Activated naive CD8-positive, alpha-beta T cell treated with anti-CD3 and anti-CD28 coated beads, Interleukin-2, amount 10 ng/mL, durations not matched to agents 7 days and 5 days (primary cell): Measurements from ENCODE around the gene ZNHIT3. TPM values are rescaled to one million over a fixed set of nuclear protein-coding genes. Genes with fewer than 3 reads are reported as not detected.
"Not testable (repeated sequence)": the region's sequence is repeated elsewhere in the genome, so short reads cannot be mapped to it uniquely, and the experiment has no call there.

Experiments used
- ATAC-seq: fragments of 150-1000 bp; cut with Tn5 transposase; one replicate; pipeline ENCODE4 v1.10.0; 2021; ENCODE audit warnings: low read depth, moderate library complexity
- POLR2A ChIA-PET: fragments of 350-600 bp; sonication (Branson Sonifier 250); formaldehyde crosslinking; loops from one replicate; lab custom pipeline; 2021; ENCODE audit warnings: antibody characterized with exemption; lab: Charles Lee
- DNase-seq: peaks from one replicate; pipeline ENCODE4 v3.0.0; 2021
- H3K27ac Mint-ChIP-seq: one replicate; pipeline ENCODE4 v1.8.0; 2022; ENCODE audit warnings: mild to moderate bottlenecking, mixed read lengths
- H3K27me3 Mint-ChIP-seq: one replicate; pipeline ENCODE4 v1.8.0; 2022; ENCODE audit warnings: mild to moderate bottlenecking, moderate library complexity, mixed read lengths
- H3K36me3 Mint-ChIP-seq: one replicate; pipeline ENCODE4 v1.8.0; 2021; ENCODE audit warnings: mild to moderate bottlenecking, mixed read lengths
- H3K4me1 Mint-ChIP-seq: one replicate; pipeline ENCODE4 v1.8.0; 2021; ENCODE audit warnings: mixed read lengths
- H3K4me3 Mint-ChIP-seq: one replicate; pipeline ENCODE4 v1.8.0; 2022; ENCODE audit warnings: mild to moderate bottlenecking, moderate library complexity, mixed read lengths
- H3K9me3 Mint-ChIP-seq: one replicate; pipeline ENCODE4 v1.8.0; 2021; ENCODE audit warnings: mixed read lengths
- total RNA-seq, 2 experiments: library from RNA; stranded (reverse); gene quantifications; one replicate each; pipeline ENCODE4 v1.2.3, GENCODE V29; 2021

Gene ZNHIT3
- total RNA-seq, 2 experiments from 2014 or later = 48.4 to 48.8 TPM

DNA sequence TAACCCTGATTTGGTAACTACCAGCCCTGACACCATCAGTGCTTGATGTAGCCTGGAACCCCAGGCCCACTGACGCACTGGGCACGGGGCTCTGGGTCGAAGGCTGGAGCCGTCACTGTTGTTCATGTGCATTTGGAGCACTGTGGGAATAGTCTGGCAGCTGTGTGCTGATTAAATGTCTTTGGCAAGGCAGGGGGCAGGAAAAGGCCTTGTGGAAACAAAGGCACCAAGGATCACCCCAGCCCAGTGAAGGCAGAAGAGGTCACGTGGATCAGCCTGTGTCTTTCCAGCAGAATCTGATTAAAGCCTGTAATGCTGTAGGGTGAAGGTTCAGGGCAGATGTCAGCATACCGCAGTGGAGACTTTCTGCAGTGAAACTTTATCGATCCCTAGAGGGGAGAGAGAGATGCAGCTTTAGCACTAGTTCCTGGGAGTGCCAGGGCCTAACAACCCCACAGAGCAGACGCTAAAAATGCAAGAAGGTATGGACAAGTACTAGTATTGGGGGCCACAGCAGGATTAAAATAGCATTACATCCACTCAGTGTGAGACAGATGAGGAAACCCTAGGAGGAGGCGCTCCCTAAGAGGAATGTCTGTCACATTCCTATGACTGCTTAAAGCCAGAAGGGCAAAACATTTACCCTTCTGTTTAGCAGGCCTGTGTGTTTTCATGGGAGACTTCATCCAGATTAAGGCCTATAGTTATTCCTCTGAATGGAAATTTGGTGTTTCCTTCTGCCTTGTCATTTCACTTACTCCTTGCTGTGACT lies 9.7 kb downstream of the ZNHIT3 start:
- DNase-seq (no peak), ATAC-seq (no peak)
- H3K27ac Mint-ChIP-seq = no peak overlapping the region
- no peaks in the 10 kb centered on the region for H3K9me3 Mint-ChIP-seq
- H3K4me1 Mint-ChIP-seq = peaks cover 3% of the 10 kb centered on the region
- peaks cover 14% of the 10 kb centered on the region for H3K36me3 Mint-ChIP-seq
- H3K4me3 Mint-ChIP-seq = no peak overlapping the region
- no peaks in the 10 kb centered on the region for H3K27me3 Mint-ChIP-seq
- POLR2A ChIA-PET = no interaction called here

DNA sequence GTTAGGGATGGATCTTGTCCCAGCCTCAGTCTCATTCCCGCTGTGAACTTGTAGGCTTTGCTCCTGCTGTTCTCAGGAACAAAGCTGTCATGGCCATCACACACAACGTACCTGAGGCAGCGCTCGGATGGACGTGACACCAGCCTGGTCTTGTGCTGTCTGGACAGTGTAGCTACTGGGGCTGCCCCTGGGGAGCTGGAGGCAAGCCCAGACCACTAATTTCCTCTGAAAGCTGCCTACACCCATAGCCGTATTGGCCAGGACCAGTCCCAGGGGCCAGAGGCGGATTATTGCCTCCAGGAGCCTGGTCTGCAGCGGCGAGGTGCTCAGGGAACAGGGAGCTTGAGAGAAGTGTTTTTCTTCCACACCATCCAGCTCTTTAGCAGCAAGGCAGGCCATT lies 11.7 kb downstream of the ZNHIT3 start:
- H3K4me3 Mint-ChIP-seq = no peak overlapping the region
- ATAC-seq (no peak), DNase-seq (no peak)
- no peak overlapping the region for H3K27ac Mint-ChIP-seq
- no peaks in the 10 kb centered on the region for H3K9me3 Mint-ChIP-seq
- POLR2A ChIA-PET = interaction anchor here (0.7 kb wide), 1 partner anchor 8 kb away, joined by 3 read pairs; no protein-coding TSS in a partner anchor
- H3K27me3 Mint-ChIP-seq = no peaks in the 10 kb centered on the region
- H3K4me1 Mint-ChIP-seq = peaks cover 1% of the 10 kb centered on the region
- peaks cover 8% of the 10 kb centered on the region for H3K36me3 Mint-ChIP-seq

DNA sequence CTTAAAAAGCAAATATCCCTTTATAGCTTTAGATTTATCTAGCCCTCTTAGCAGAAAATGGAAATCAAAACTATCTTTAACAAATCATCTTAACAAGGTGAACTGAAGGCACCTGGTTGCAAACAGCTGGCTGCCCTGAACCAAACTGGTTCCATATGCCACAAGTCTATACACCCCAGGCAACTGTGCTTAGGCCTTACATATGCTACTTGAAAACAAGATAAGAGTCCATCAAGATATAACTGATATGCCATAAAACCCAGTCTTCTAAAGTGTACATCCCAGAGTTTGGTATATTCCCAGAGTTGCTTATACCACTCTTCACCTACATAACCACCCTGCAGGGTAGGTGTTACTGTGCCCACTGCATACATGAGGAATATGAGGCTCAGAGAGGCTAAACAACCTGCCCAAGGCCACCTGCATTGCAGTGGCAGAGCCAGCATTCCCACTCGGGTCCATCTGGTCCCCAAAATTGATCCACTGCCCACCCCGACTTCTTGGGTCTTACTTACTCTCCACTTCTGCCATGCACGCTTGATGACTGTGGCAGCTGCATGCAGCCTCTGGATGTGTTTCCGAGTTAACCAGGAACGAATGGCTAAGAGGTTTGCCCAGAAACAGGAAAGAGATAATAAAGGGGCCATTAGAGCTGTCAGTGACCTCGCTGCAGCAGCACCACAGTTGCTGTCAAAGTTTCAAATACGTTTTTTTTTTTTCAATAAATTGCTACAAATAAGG lies 12.2 kb downstream of the ZNHIT3 start:
- Mint-ChIP-seq H3K27ac (no peak overlapping the region), H3K4me1 (peaks cover 2% of the 10 kb centered on the region), H3K4me3 (no peak overlapping the region), H3K36me3 (peaks cover 8% of the 10 kb centered on the region), H3K9me3 (no peaks in the 10 kb centered on the region), H3K27me3 (no peaks in the 10 kb centered on the region)
- POLR2A ChIA-PET = no interaction called here
- no peak for DNase-seq
- ATAC-seq = no peak

DNA sequence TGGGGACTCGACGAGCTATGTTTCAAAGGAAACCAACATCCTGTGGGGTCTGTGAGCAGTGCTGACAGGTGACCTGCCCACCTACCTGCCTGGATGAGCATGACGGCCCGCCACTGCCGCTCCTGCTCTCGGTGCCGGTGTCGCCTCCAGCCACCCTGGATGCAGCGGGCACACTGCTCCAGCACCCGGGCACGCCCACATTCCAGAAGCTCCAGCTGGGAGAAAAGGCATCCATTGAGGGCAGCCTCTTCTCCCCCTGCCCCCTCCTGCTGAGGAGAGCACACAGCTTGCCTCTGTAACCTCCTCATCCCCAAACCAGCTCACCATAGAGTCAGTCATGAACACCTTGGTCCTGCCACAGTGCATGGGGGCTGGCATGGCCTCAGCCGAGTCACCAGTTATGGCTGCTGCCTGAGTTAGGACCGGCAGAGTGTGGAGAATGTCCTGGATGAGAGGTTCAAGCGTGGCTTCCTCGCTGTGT lies 14.3 kb downstream of the ZNHIT3 start:
- H3K9me3 Mint-ChIP-seq = no peaks in the 10 kb centered on the region
- no peaks in the 10 kb centered on the region for H3K27me3 Mint-ChIP-seq
- H3K36me3 Mint-ChIP-seq = peaks cover 12% of the 10 kb centered on the region
- no peak overlapping the region for H3K27ac Mint-ChIP-seq
- DNase-seq (no peak), ATAC-seq (no peak)
- no peak overlapping the region for H3K4me3 Mint-ChIP-seq
- H3K4me1 Mint-ChIP-seq = peaks cover 3% of the 10 kb centered on the region
- POLR2A ChIA-PET = no interaction called here

DNA sequence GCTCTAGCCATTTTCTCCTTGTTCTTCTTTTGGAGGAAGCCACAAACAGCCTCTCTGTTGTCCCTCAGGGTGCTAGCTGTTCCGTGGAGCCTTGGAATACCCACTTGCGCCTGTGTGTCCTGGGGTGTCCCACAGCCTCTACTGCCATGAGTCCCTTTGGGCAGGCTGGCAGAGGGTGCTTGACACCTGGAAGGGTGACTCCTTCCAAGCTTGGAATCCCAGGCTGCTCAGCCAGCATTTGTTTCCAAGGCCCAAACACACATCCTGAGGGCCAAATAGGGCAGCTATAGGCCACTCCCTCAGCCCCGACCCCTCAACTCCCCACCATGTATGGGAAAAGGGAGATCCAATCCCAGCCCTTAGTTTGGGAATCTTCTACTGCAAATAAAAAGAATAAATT lies 14.9 kb downstream of the ZNHIT3 start:
- Mint-ChIP-seq H3K4me1 (peaks cover 4% of the 10 kb centered on the region), H3K4me3 (no peak overlapping the region), H3K36me3 (peaks cover 9% of the 10 kb centered on the region), H3K9me3 (no peaks in the 10 kb centered on the region), H3K27me3 (no peaks in the 10 kb centered on the region), H3K27ac (no peak overlapping the region)
- DNase-seq = no peak
- POLR2A ChIA-PET = no interaction called here
- no peak for ATAC-seq

DNA sequence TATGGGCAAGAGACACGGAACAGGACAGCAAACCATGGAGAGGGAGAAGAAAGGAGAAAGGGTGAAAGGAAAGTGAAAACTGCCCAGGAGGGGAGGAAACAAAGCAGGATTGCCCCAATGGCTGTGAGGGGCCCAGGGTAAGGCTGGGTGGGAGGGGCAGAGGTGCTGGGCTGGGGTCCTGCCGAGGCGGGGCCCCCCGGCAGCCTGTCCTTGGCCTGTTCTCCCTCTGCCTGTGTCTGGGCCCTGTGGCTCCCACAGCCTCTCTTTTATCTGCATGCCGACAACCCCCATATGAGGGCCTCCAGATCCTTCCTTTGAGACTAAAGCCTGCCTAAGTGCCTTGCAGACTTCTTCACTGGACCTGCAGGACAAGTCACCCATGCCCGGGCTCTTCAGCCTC lies 15.5 kb downstream of the ZNHIT3 start:
- no peak for ATAC-seq
- no peak overlapping the region for H3K27ac Mint-ChIP-seq
- no peak overlapping the region for H3K4me3 Mint-ChIP-seq
- peaks cover 4% of the 10 kb centered on the region for H3K4me1 Mint-ChIP-seq
- H3K27me3 Mint-ChIP-seq = no peaks in the 10 kb centered on the region
- H3K9me3 Mint-ChIP-seq = no peaks in the 10 kb centered on the region
- DNase-seq = peak; percentile 7
- H3K36me3 Mint-ChIP-seq = peaks cover 9% of the 10 kb centered on the region
- POLR2A ChIA-PET = no interaction called here

DNA sequence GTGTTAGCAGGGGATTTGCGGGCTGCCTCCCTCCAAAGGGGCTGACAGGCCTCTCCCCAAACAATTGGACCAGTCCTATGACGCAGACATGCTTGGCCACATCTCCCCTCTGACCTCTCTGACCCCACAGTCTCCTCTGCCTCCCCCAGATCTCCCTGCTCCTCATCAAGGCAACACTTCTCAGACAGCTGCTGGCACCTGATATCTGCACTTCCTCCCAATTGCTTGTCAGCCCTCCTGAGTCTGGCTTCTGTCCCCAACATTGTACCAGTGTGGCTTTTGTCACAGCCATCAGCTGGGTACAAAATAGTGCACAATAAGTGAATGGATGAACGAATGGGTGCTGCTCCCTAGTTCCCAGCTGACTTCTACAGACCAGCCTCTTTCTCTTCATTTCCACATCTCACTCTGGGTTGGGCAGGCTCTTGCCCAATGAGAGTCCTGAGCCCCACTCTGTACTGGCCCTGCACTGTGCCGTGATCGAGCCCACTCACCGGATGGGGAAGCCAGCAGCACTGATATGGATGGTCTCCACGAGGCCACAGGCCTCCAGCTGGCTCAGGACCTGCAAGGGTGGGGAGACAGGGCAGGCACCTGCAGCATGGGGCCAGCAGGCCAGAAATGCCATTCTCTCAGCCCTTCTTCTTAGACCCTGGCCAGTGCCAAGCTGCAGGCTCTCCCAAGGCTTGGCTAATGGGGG lies 17.1 kb downstream of the ZNHIT3 start:
- H3K27ac Mint-ChIP-seq = no peak overlapping the region
- POLR2A ChIA-PET = no interaction called here
- ATAC-seq (no peak), DNase-seq (peak; percentile 20)
- H3K27me3 Mint-ChIP-seq = no peaks in the 10 kb centered on the region
- H3K36me3 Mint-ChIP-seq = peaks cover 15% of the 10 kb centered on the region
- H3K4me1 Mint-ChIP-seq = peaks cover 4% of the 10 kb centered on the region
- no peak overlapping the region for H3K4me3 Mint-ChIP-seq
- H3K9me3 Mint-ChIP-seq = no peaks in the 10 kb centered on the region

DNA sequence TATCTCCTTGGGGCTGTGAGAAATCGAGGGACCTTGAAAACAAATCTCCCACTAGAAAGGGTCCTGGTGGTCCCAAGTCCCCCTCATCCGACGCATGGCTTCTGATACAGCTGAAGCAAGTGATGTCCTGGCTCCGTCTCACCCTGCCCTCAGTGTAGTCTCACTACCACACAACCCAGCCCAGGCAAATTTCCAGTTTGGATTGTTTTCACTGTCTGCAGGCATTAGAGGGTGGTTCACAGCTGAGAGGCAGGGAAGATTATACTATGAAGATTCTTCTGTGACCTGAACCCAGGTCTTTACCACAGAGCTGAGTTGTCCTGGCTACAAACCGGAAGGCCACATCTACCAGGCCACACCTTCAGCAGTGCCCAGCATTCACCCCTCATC lies 17.7 kb downstream of the ZNHIT3 start:
- no peak overlapping the region for H3K4me3 Mint-ChIP-seq
- DNase-seq = no peak
- no peak for ATAC-seq
- H3K4me1 Mint-ChIP-seq = peaks cover 4% of the 10 kb centered on the region
- H3K27ac Mint-ChIP-seq = no peak overlapping the region
- H3K27me3 Mint-ChIP-seq = no peaks in the 10 kb centered on the region
- H3K9me3 Mint-ChIP-seq = no peaks in the 10 kb centered on the region
- POLR2A ChIA-PET = no interaction called here
- H3K36me3 Mint-ChIP-seq = peaks cover 15% of the 10 kb centered on the region

DNA sequence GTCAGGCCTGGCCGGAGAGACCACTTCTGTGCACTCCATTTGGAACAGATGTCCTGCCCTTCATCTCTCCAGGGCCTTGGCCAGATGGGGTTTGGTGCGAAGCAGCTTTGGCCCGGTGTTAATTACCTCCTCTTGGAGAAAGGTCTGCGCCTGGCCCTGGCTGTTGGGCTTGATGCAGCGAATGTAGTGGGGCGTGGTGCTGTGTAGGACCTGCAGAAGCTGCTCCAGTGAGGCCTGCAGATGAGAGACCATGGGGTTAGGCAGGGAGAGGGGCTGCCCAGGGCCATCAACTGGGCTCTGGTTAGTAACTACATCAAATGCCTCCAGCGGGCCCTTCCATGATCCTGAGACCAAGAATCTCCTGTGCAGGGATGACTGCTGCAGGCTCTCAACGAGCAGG lies 18.7 kb downstream of the ZNHIT3 start:
- ATAC-seq (no peak), DNase-seq (no peak)
- H3K27ac Mint-ChIP-seq = no peak overlapping the region
- H3K36me3 Mint-ChIP-seq = peaks cover 15% of the 10 kb centered on the region
- H3K9me3 Mint-ChIP-seq = no peaks in the 10 kb centered on the region
- peaks cover 4% of the 10 kb centered on the region for H3K4me1 Mint-ChIP-seq
- H3K4me3 Mint-ChIP-seq = no peak overlapping the region
- no peaks in the 10 kb centered on the region for H3K27me3 Mint-ChIP-seq
- POLR2A ChIA-PET = no interaction called here

DNA sequence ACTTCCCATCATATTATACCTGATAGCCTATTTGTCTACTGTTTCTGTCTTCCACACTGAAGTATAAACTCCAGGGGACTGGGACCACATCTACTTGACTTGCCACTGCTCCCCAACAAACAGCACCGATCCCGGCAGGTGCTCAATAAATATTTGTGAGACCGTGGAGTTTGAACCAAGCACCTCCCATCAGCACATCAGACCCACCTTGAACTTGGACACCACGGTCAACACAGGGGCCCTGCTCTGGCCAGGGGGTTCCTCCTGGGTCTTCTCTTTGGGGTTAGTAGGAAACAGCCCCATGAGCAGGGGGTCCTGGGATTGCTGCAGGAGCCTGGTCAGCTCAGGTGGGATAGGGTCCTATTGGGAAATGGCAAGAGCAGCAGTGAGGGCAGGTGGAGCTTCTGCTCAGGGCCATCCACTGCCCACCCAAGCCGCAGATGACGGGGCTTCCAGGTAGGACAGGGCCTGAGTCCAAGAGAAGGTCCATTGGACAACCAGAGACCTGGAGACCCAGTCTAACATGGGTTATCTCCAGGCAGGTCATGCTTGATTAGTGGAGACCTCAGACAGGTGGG lies 19.9 kb downstream of the ZNHIT3 start:
- no peak for ATAC-seq
- Mint-ChIP-seq H3K4me3 (no peak overlapping the region), H3K36me3 (peaks cover 15% of the 10 kb centered on the region), H3K4me1 (peaks cover 4% of the 10 kb centered on the region), H3K27ac (no peak overlapping the region), H3K9me3 (no peaks in the 10 kb centered on the region), H3K27me3 (no peaks in the 10 kb centered on the region)
- POLR2A ChIA-PET = interaction anchor here (0.5 kb wide), 1 partner anchor 9 kb away, joined by 3 read pairs; no protein-coding TSS in a partner anchor
- no peak for DNase-seq

DNA sequence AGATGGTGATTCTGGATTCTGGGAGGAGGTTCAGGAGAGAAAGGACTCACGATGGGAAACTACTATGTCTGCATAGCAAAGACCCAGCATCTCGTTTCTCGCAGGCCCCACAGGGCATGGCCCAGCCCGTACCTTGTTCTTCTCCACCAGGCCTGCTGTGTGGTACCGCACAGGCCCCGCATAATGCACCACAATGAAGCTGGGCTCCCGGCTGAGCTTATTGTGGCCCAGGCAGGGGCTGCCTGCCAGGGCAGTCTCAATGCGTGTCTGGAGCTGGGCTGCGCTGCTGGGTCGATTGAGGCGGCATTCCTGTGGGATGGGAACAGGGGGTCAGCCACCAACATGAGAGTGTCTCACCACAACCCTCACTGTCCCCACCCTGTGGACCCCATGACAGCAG lies 20.4 kb downstream of the ZNHIT3 start:
- H3K4me3 Mint-ChIP-seq = no peak overlapping the region
- DNase-seq (no peak), ATAC-seq (no peak)
- POLR2A ChIA-PET = no interaction called here
- no peaks in the 10 kb centered on the region for H3K9me3 Mint-ChIP-seq
- peaks cover 4% of the 10 kb centered on the region for H3K4me1 Mint-ChIP-seq
- no peak overlapping the region for H3K27ac Mint-ChIP-seq
- no peaks in the 10 kb centered on the region for H3K27me3 Mint-ChIP-seq
- peaks cover 15% of the 10 kb centered on the region for H3K36me3 Mint-ChIP-seq

DNA sequence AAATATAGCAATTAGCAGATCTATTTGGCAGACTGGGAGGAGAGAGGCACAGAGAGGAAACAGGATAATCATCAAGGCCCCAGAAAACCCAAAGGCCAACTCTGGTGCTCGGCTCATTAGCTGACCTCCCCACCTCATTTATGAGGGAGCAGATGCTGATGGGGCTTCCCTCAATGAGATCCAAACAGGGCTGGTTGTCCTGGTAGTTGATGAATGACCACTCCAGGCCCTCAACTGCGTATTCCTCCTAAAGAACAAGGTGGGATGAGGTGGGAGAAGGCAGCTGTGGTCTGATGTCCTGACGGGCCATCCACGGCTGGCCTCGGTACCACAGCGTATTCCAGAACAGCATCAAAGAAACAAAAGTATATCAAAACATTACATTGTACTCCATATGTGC lies 20.8 kb downstream of the ZNHIT3 start:
- no peaks in the 10 kb centered on the region for H3K9me3 Mint-ChIP-seq
- H3K36me3 Mint-ChIP-seq = peaks cover 15% of the 10 kb centered on the region

DNA sequence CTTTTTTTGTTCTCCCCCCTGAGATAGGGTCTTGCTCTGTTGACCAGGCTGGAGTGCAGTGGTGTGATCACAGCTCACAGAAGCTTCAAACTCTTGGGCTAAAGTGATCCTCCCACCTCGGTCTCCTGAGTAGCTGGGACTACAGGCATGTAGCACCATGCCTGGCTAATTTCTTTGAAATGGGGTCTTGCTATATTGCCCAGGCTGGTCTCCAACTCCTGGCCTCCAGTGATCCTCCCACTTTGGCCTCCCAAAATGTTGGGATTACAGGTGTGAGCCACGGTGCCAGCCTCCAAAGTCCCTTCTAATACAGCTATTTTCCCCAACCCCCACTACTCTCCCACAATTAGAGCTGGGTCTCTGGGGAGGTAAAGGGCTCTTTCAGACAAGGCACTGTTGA lies 22.0 kb downstream of the ZNHIT3 start:
- H3K27me3 Mint-ChIP-seq, H3K4me1 Mint-ChIP-seq, H3K4me3 Mint-ChIP-seq, DNase-seq, H3K27ac Mint-ChIP-seq, H3K9me3 Mint-ChIP-seq, ATAC-seq, POLR2A ChIA-PET: not testable (repeated sequence)
- H3K36me3 Mint-ChIP-seq = peaks cover 18% of the 10 kb centered on the region

More for the DNA sequence above, 20.8 kb downstream of the ZNHIT3 start:
- Mint-ChIP-seq H3K4me3 (no peak overlapping the region), H3K27me3 (no peaks in the 10 kb centered on the region), H3K4me1 (peaks cover 4% of the 10 kb centered on the region), H3K27ac (no peak overlapping the region)
- POLR2A ChIA-PET = no interaction called here
- DNase-seq (no peak), ATAC-seq (no peak)
